NT2/D1 (cell line): ENCODE measurements around the gene APOBEC3B.

Source experiments
- SUZ12 ChIP-seq: IDR thresholded peaks from 2 replicates; pipeline ENCODE4 v1.6.1; 2011; ENCODE audit not compliant: insufficient read length, insufficient read depth; ENCODE audit errors: extremely low read depth
- YY1 ChIP-seq: IDR thresholded peaks from 2 replicates; pipeline ENCODE4 v1.6.1; 2011; ENCODE audit not compliant: insufficient read length, insufficient read depth
- ZNF274 ChIP-seq: IDR thresholded peaks from 2 replicates; pipeline ENCODE4 v1.6.1; 2011; ENCODE audit warnings: mild to moderate bottlenecking, low read depth, low read length

- no peak for TF ChIP-seq YY1
- no peak for TF ChIP-seq SUZ12
- TF ChIP-seq ZNF274: no peak
Observed at GRCh38 chr22:38996105-38996504, 14.0 kb downstream of the APOBEC3B start.
